ENCODE data around the gene NHS. TPM values are rescaled to one million over a fixed set of nuclear protein-coding genes. Genes with fewer than 3 reads are reported as not detected.

Gene NHS
- total RNA-seq, 3 donors from 2014 or later = 8.5 to 11.2 (median 8.8) TPM

DNA sequence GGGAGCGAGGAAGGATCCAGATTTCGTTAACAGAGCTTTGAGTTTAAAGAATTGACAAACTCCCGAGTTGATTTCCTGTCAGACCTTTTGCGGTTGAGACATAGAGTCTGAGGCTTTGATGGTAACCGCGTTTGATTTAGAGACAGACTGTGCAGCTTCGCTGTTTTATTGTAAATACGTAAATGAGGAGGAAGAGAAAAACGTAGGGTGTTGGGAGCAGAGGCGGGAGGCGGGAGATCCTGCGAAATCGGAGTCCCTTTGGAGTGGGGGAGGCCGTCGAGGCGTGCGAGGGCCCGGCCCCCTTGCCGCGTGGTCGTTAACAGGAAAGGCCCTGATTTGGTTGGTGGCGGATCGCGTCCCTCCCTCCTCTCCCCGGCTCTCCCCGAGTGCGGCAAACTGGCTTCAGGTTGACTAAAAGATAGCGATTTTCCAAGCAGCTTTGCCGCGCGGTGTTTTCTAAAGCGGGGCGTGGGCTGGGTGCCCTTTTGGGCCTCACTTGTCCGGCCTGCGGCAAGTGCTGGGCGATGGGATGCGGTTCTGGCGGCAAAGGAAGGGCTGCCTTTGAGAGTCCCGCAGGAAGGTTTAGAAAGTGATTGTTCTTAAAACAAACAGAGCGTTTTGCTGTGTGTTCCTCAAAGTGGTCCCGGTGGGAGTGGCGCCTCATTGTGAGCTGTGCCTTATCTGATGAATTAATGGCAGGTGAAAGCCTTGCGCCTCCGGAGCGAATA, 363.1 kb downstream of the NHS start:
- Histone ChIP-seq H3K9me3 (no peaks in the 10 kb centered on the region), H3K4me1 (no peaks in the 10 kb centered on the region), H3K36me3 (no peaks in the 10 kb centered on the region), H3K4me3 (peak overlapping the region; percentile 55 to 73 (median 56)), H3K27ac (peak overlapping the region; percentile 92 to 96), H3K27me3 (peaks cover 0 to 21% of the 10 kb centered on the region in 2 donors)
- no peak for TF ChIP-seq POLR2AphosphoS5 (IDR thresholded peaks at IDR 0.05)
- intact Hi-C loops (cut with DNase I; ENCODE audit: low total_unique reads) = no loop called here
- peak; percentile 35 to 52 for DNase-seq (ENCODE audit: low spot score in 2 of 2)

DNA sequence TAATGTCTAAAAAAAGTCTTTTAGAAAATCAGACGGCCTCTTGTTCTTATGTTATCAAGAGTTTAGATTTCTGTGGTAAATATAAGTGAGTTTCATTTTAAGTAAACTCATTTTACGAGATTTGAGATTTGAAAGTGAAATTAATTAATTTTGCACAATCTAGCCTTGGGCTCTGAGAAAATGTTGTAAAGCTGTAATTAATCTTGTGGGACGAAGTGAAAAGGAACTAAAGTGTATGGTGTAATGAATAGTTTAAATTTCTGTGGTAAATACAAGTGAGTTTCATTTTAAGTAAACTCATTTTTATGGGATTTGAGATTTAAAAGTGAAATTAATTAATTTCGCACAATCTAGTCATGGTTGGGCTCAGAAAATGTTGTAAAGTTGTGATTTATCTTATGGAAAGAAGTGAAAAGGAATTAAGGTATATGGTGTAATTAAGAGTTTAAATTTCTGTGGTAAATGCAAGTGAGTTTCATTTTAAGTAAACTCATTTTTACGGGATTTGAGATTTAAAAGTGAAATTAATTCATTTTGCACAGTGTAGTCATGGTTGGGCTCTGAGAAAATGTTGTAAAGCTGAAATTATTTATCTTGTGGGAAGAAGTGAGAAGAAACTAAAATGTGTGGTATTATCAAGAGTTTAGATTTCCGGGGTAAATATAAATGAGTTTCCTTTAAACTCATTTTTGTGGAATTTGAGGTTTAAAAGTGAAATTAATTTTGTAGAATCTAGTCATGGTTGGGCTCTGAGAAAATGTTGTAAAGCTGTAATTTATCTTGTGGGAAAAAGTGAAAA, 363.9 kb downstream of the NHS start:
- Histone ChIP-seq H3K4me3 (peak overlapping the region; percentile 55 to 73 (median 56)), H3K36me3 (no peaks in the 10 kb centered on the region), H3K9me3 (no peaks in the 10 kb centered on the region), H3K4me1 (no peaks in the 10 kb centered on the region), H3K27ac (peak overlapping the region; percentile 92 to 96), H3K27me3 (peaks cover 0 to 13% of the 10 kb centered on the region in 2 donors)
- no peak for DNase-seq (ENCODE audit: low spot score in 2 of 2)
- intact Hi-C loops (cut with DNase I; ENCODE audit: low total_unique reads) = no loop called here
- TF ChIP-seq POLR2A (IDR thresholded peaks at IDR 0.05) (no peak), POLR2AphosphoS5 (IDR thresholded peaks at IDR 0.05) (no peak)

DNA sequence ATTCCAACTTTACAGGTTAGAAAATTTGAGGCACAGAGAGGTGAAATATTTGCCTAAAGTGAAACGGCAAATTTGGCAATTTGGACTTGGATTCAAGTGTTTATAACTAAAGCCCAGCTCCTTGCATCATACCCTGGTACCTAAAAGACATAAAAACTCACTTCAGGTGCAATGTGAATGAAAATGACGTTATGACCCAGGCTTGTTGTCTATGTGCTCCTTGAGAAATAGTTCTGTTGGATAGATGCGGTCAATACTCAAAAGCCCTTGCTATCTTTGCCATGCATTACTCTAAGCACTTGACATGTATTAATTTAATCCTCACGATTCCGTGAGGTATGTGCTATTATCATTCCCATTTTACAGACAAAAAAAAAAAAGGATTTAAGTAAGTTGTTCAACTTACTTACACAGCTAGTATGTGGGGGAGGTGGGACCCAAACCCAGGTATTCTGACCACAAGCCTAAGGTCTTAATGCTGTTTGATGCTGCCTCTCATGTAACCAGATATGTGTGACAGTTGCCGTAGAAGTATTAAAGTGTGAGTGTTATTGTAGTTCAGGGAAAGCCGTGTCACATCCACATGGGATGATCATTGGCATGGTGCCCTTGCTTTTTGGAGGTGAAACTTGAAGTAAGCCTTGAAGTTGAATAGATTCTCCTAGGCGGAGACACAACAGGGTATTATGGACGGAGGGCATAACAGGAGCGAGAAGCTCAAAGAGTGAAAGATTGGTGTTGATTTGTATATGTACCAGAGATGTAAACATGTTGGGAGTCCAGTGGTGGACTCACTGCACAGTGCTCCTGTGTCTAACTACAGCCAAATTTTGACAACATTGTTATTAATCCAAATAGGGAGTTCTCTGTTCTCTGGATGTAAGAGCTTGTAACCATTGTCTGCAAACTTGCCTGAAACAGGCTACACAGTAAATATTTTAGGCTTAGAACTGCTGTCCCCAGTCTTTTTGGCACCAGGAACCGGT, 365.4 kb downstream of the NHS start:
- H3K4me3 ChIP-seq = no peak overlapping the region
- no peak for DNase-seq (ENCODE audit: low spot score in 2 of 2)
- no peaks in the 10 kb centered on the region for H3K36me3 ChIP-seq

GRCh38 chrX:17741123-17741511, 366.1 kb downstream of the NHS start:
- no peaks in the 10 kb centered on the region for H3K9me3 ChIP-seq
- intact Hi-C loops (cut with DNase I; ENCODE audit: low total_unique reads) = no loop called here
- H3K36me3 ChIP-seq = no peaks in the 10 kb centered on the region
- TF ChIP-seq POLR2AphosphoS5 (IDR thresholded peaks at IDR 0.05) (no peak), CTCF (IDR thresholded peaks at IDR 0.05) (no peak), POLR2A (IDR thresholded peaks at IDR 0.05) (no peak)
- no peak for DNase-seq (ENCODE audit: low spot score in 2 of 2)
- peaks cover 0 to 11% of the 10 kb centered on the region in 2 donors for H3K27me3 ChIP-seq
- H3K27ac ChIP-seq = no peak overlapping the region
- no peaks in the 10 kb centered on the region for H3K4me1 ChIP-seq
- H3K4me3 ChIP-seq = no peak overlapping the region

More for the DNA sequence above, 365.4 kb downstream of the NHS start:
- intact Hi-C loops (cut with DNase I; ENCODE audit: low total_unique reads) = no loop called here
- H3K9me3 ChIP-seq = no peaks in the 10 kb centered on the region
- no peak overlapping the region for H3K27ac ChIP-seq
- TF ChIP-seq POLR2A (IDR thresholded peaks at IDR 0.05) = no peak
- TF ChIP-seq POLR2AphosphoS5 (IDR thresholded peaks at IDR 0.05) = no peak
- TF ChIP-seq CTCF (IDR thresholded peaks at IDR 0.05) = no peak
- H3K27me3 ChIP-seq = peaks cover 0 to 11% of the 10 kb centered on the region in 2 donors
- no peaks in the 10 kb centered on the region for H3K4me1 ChIP-seq

GRCh38 chrX:17743913-17744312, 368.9 kb downstream of the NHS start:
- no peaks in the 10 kb centered on the region for H3K4me1 ChIP-seq
- no peaks in the 10 kb centered on the region for H3K9me3 ChIP-seq
- no peak for DNase-seq (ENCODE audit: low spot score in 2 of 2)
- H3K27me3 ChIP-seq = peaks cover 0 to 29% of the 10 kb centered on the region in 2 donors
- H3K27ac ChIP-seq = no peak overlapping the region
- no peak overlapping the region for H3K4me3 ChIP-seq
- no peaks in the 10 kb centered on the region for H3K36me3 ChIP-seq
- TF ChIP-seq POLR2AphosphoS5 (IDR thresholded peaks at IDR 0.05) (no peak), POLR2A (IDR thresholded peaks at IDR 0.05) (no peak), CTCF (IDR thresholded peaks at IDR 0.05) (no peak)
- intact Hi-C loops (cut with DNase I; ENCODE audit: low total_unique reads) = no loop called here
